GM13977 (cell line): Measurements from ENCODE around the gene AEN.
A peak's percentile ranks its signal among the peaks of the same experiment; 100 is the strongest.

ENCODE experiments used
- DNase-seq: peaks from one replicate; pipeline ENCODE4 v3.0.0; 2012; ENCODE audit warnings: low spot score
- in situ Hi-C: fragments of 300-500 bp; cut with MboI; formaldehyde crosslinking; loops from one replicate; pipeline ENCODE4 v1.12.0; 2022; ENCODE audit warnings: low sequenced_read_pairs, low pct_unique_long_range_greater_than_20kb, mixed read lengths, inconsistent platforms; ENCODE audit not compliant: unreplicated experiment
- TF ChIP-seq, protein P1 (sequence below): IDR thresholded peaks from 2 replicates; pipeline ENCODE4 v1.5.1; 2012; ENCODE audit warnings: mild to moderate bottlenecking, control low read depth; ENCODE audit not compliant: insufficient read depth; ENCODE audit errors: extremely low read depth, missing control alignments

AEN gene

GRCh38 chr15:88624156-88624970 lies 3.2 kb downstream of the AEN start:
- in situ Hi-C loops: loop anchor here (10.0 kb wide), 1 partner anchor 160 kb away; the partner anchor contains the start of genes MRPL46 and MRPS11
- TF ChIP-seq, protein P1, sequence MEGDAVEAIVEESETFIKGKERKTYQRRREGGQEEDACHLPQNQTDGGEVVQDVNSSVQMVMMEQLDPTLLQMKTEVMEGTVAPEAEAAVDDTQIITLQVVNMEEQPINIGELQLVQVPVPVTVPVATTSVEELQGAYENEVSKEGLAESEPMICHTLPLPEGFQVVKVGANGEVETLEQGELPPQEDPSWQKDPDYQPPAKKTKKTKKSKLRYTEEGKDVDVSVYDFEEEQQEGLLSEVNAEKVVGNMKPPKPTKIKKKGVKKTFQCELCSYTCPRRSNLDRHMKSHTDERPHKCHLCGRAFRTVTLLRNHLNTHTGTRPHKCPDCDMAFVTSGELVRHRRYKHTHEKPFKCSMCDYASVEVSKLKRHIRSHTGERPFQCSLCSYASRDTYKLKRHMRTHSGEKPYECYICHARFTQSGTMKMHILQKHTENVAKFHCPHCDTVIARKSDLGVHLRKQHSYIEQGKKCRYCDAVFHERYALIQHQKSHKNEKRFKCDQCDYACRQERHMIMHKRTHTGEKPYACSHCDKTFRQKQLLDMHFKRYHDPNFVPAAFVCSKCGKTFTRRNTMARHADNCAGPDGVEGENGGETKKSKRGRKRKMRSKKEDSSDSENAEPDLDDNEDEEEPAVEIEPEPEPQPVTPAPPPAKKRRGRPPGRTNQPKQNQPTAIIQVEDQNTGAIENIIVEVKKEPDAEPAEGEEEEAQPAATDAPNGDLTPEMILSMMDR: peak; percentile 55
- DNase-seq: peak; percentile 60

DNA sequence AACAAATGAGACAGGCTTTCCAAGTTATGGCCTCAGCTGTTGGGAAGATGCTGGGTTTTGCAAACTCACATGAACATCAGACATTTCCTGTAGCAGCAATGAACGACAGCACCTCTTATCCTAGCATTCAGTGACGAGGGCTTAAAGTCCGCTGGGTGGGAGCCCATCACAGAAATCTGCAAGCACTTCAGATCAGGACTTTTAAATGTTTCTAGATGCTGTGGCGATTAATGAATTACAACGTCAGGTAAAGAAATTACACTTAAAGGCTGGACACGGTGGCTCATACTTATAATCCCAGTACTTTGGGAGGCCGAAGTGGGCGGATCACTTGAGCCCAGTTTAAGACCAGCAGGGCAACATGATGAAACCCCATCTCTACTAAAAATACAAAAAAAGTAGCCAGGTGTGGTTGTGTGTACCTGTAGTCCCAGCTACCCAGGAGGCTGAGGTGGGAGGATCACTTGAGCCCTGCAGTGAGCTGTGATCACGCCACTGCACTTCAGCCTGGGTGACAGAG lies 3.9 kb downstream of the AEN start:
- no peak for DNase-seq
- in situ Hi-C loops: loop anchor here (10.0 kb wide), 1 partner anchor 160 kb away; the partner anchor contains the start of genes MRPL46 and MRPS11
- TF ChIP-seq, protein P1: no peak

DNA sequence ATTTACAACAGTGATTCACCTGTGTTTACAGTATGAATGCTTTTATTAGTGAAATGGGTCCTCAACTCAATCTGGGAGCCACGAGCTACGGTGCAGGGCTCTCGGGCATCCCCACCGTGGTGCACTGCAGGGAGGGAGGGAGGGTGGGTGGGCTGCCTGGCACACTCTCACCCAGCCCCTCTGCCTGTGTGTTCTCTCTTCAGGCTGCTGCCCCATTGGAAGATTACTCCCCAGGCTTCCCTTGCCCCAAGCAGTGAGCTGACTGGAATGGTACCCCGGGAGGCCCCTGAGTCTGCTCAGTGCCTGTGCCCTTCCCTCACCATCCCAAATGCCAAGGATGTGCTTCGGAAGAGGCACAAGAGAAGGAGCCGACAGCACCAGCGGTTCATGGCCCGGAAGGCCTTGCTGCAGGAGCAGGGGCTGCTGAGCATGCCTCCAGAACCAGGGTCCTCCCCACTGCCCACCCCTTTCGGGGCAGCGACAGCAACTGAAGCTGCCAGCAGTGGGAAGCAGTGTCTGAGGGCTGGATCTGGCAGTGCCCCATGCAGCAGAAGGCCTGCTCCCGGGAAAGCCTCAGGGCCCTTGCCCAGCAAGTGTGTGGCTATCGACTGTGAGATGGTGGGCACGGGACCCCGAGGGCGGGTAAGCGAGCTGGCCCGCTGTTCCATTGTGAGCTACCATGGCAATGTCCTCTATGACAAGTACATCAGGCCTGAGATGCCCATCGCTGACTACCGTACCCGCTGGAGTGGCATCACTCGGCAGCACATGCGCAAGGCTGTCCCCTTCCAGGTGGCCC lies 5.0 kb downstream of the AEN start:
- in situ Hi-C loops: loop anchor here (10.0 kb wide), 1 partner anchor 161 kb away; the partner anchor contains the start of genes MRPL46 and MRPS11

GRCh38 chr15:88627463-88627862 lies 6.3 kb downstream of the AEN start:
- DNase-seq: no peak
- TF ChIP-seq, protein P1: no peak
- in situ Hi-C loops: loop anchor here (10.0 kb wide), 1 partner anchor 163 kb away; the partner anchor contains the start of genes MRPL46 and MRPS11

More for the DNA sequence above, 5.0 kb downstream of the AEN start:
- TF ChIP-seq, protein P1: no peak
- DNase-seq: no peak

- TF ChIP-seq, protein P1: no peak
- no peak for DNase-seq
- in situ Hi-C loops: loop anchor here (10.0 kb wide), 1 partner anchor 163 kb away; the partner anchor contains the start of genes MRPL46 and MRPS11
Measured at GRCh38 chr15:88628018-88628654, 7.0 kb downstream of the AEN start.

DNA sequence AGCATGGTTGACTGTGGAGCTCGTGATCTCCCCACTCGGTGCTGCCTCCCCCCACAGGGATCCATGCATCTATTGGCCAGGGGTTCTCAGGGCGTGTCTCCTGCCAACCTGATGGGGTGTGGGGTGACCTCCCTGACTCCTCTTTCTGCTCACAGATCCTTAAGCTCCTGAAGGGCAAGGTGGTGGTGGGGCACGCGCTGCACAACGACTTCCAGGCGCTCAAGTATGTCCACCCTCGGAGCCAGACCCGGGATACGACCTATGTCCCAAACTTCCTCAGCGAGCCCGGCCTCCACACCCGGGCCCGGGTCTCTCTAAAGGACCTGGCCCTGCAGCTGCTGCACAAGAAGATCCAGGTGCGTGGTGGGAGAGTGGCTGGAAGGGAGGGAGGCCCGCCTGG lies 7.9 kb downstream of the AEN start:
- in situ Hi-C loops: loop anchor here (10.0 kb wide), 1 partner anchor 164 kb away; the partner anchor contains the start of genes MRPL46 and MRPS11
- TF ChIP-seq, protein P1: no peak
- DNase-seq: no peak
